ENCODE measurements around the gene SMPD2.
A peak's percentile ranks its signal among the peaks of the same experiment; 100 is the strongest.

SMPD2 gene

GRCh38 chr6:109447087-109447486 lies 6.6 kb downstream of the SMPD2 start:
- ATAC-seq (no peak), DNase-seq (no peak)

GRCh38 chr6:109447878-109448555 lies 7.5 kb downstream of the SMPD2 start:
- DNase-seq = no peak

GRCh38 chr6:109448615-109449014 lies 8.1 kb downstream of the SMPD2 start:
- ATAC-seq (no peak), DNase-seq (no peak)

More at GRCh38 chr6:109447878-109448555, 7.5 kb downstream of the SMPD2 start:
- ATAC-seq = no peak

GRCh38 chr6:109449064-109449794 lies 8.7 kb downstream of the SMPD2 start:
- no peak for ATAC-seq

GRCh38 chr6:109449795-109450673 lies 9.5 kb downstream of the SMPD2 start:
- ATAC-seq (peak; percentile 28), DNase-seq (no peak)

More at GRCh38 chr6:109449064-109449794, 8.7 kb downstream of the SMPD2 start:
- no peak for DNase-seq

GRCh38 chr6:109450801-109451200 lies 10.3 kb downstream of the SMPD2 start:
- ATAC-seq = no peak

GRCh38 chr6:109451376-109451775 lies 10.9 kb downstream of the SMPD2 start:
- no peak for ATAC-seq
- no peak for DNase-seq

More at GRCh38 chr6:109450801-109451200, 10.3 kb downstream of the SMPD2 start:
- no peak for DNase-seq

GRCh38 chr6:109452181-109452580 lies 11.7 kb downstream of the SMPD2 start:
- DNase-seq (no peak), ATAC-seq (no peak)

GRCh38 chr6:109453156-109453555 lies 12.6 kb downstream of the SMPD2 start:
- ATAC-seq = no peak
- DNase-seq = no peak

- ATAC-seq (no peak), DNase-seq (no peak)
Observed at GRCh38 chr6:109453594-109454495, 13.3 kb downstream of the SMPD2 start.

GRCh38 chr6:109454496-109455436 lies 14.2 kb downstream of the SMPD2 start:
- DNase-seq (peak; percentile 76), ATAC-seq (peak; percentile 51)

GRCh38 chr6:109455437-109456110 lies 15.1 kb downstream of the SMPD2 start, which contains the start of gene MICAL1:
Gene MICAL1, minus strand, starts transcription at chr6:109455772. Its CDS starts 1,576 bp downstream, at chr6:109454196.
- DNase-seq (peak; percentile 77), ATAC-seq (peak; percentile 58)

- ATAC-seq = no peak
- no peak for DNase-seq
Observed at GRCh38 chr6:109456111-109456583, 15.6 kb downstream of the SMPD2 start.

GRCh38 chr6:109456710-109457561 lies 16.4 kb downstream of the SMPD2 start:
- ATAC-seq = no peak
- no peak for DNase-seq

- ATAC-seq (no peak), DNase-seq (no peak)
Observed at GRCh38 chr6:109457562-109457996, 17.1 kb downstream of the SMPD2 start.

- peak; percentile 55 for DNase-seq
- peak; percentile 69 for ATAC-seq
Observed at GRCh38 chr6:109458774-109459531, 18.4 kb downstream of the SMPD2 start.

- DNase-seq = no peak
Observed at GRCh38 chr6:109460161-109460829, 19.8 kb downstream of the SMPD2 start.

More at GRCh38 chr6:109460161-109460829, 19.8 kb downstream of the SMPD2 start:
- no peak for ATAC-seq

All from stimulated activated naive CD8-positive, alpha-beta T cell treated with anti-CD3 and anti-CD28 coated beads, Interleukin-15, Interleukin-2, amounts not matched to agents 100 U/mL and 50 U/mL, for 24 hours (primary cell).